Stimulated activated CD8-positive, alpha-beta memory T cell treated with anti-CD3 and anti-CD28 coated beads, Interleukin-4, amount 100 ng/mL, for 24 hours (primary cell): ENCODE measurements around the gene UGT1A4.

ENCODE experiments used
- DNase-seq: peaks from one replicate; pipeline ENCODE4 v3.0.0-alpha.2; 2020; ENCODE audit warnings: low read depth

The UGT1A4 gene

GRCh38 chr2:233811732-233812131 lies 93.2 kb downstream of the UGT1A4 start:
- no peak for DNase-seq

GRCh38 chr2:233813236-233814055 lies 94.9 kb downstream of the UGT1A4 start:
- DNase-seq = no peak

- DNase-seq = no peak
Measured at GRCh38 chr2:233814056-233814835, 95.7 kb downstream of the UGT1A4 start.

GRCh38 chr2:233815861-233816260 lies 97.3 kb downstream of the UGT1A4 start:
- DNase-seq = no peak

- no peak for DNase-seq
Measured at GRCh38 chr2:233816334-233816733, 97.8 kb downstream of the UGT1A4 start.

GRCh38 chr2:233816771-233817170 lies 98.2 kb downstream of the UGT1A4 start:
- DNase-seq = no peak

GRCh38 chr2:233817361-233817911 lies 98.9 kb downstream of the UGT1A4 start:
- no peak for DNase-seq

GRCh38 chr2:233817995-233818638 lies 99.6 kb downstream of the UGT1A4 start:
- no peak for DNase-seq

- DNase-seq = no peak
Measured at GRCh38 chr2:233818639-233819621, 100.4 kb downstream of the UGT1A4 start.

GRCh38 chr2:233819884-233820773 lies 101.6 kb downstream of the UGT1A4 start:
- DNase-seq = no peak

- no peak for DNase-seq
Measured at GRCh38 chr2:233820774-233821105, 102.2 kb downstream of the UGT1A4 start.

- DNase-seq = no peak
Measured at GRCh38 chr2:233821196-233821595, 102.7 kb downstream of the UGT1A4 start.

GRCh38 chr2:233821709-233822100 lies 103.2 kb downstream of the UGT1A4 start:
- DNase-seq = no peak

- no peak for DNase-seq
Measured at GRCh38 chr2:233822101-233822771, 103.7 kb downstream of the UGT1A4 start.
